GM12878 (cell line): ENCODE data around the gene AIFM3.

Experiments
- TF ChIP-seq, protein P1 (sequence below), 3 experiments: IDR thresholded peaks in 2 of 3; conservative IDR thresholded peaks in 1 of 3; 2 replicates each; pipeline ENCODE4 v1.5.1; 2011; ENCODE audit warnings: low read depth in 3 of 3, low read length in 3 of 3, mild to moderate bottlenecking in 3 of 3, control low read depth in 2 of 3, moderate library complexity in 2 of 3, inconsistent platforms in 1 of 3, mixed read lengths in 1 of 3; ENCODE audit not compliant: control insufficient read depth in 2 of 3, insufficient read depth in 1 of 3; ENCODE audit errors: extremely low read depth in 1 of 3
- TF ChIP-seq, protein P2 (sequence below): fragments of 450-650 bp; IDR thresholded peaks from 2 replicates; pipeline ENCODE4 v1.6.1; 2017; ENCODE audit warnings: antibody characterized with exemption, mild to moderate bottlenecking, moderate library complexity

DNA sequence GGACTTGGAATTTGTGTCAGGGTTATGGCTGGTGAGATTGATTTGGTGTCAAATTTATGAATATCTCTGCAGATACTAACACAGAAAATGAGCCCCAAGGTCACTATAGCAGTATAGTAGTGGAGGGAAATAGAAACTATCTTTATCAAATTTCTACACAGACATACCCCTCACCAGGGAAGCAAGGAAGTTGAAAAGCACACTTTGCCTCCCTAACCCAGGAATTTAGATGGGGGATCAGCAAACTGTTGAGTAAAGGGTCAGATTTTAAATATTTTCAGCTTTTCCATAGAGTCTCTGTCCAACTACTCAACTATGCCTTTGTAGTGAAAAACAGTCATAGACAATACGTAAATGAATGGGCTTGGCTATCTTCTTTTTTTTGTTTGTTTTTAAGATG is 37.1 kb upstream of the AIFM3 start:
- TF ChIP-seq, protein P1, sequence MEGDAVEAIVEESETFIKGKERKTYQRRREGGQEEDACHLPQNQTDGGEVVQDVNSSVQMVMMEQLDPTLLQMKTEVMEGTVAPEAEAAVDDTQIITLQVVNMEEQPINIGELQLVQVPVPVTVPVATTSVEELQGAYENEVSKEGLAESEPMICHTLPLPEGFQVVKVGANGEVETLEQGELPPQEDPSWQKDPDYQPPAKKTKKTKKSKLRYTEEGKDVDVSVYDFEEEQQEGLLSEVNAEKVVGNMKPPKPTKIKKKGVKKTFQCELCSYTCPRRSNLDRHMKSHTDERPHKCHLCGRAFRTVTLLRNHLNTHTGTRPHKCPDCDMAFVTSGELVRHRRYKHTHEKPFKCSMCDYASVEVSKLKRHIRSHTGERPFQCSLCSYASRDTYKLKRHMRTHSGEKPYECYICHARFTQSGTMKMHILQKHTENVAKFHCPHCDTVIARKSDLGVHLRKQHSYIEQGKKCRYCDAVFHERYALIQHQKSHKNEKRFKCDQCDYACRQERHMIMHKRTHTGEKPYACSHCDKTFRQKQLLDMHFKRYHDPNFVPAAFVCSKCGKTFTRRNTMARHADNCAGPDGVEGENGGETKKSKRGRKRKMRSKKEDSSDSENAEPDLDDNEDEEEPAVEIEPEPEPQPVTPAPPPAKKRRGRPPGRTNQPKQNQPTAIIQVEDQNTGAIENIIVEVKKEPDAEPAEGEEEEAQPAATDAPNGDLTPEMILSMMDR (IDR thresholded peaks at IDR 0.05 in 2 of 3, conservative IDR thresholded peaks at IDR 0.05 in 1 of 3; ENCODE audit: control insufficient read depth in 2 of 3, extremely low read depth in 1 of 3, insufficient read depth in 1 of 3, low read depth in 3 of 3, low read length in 3 of 3), result no peak
- TF ChIP-seq, protein P2, sequence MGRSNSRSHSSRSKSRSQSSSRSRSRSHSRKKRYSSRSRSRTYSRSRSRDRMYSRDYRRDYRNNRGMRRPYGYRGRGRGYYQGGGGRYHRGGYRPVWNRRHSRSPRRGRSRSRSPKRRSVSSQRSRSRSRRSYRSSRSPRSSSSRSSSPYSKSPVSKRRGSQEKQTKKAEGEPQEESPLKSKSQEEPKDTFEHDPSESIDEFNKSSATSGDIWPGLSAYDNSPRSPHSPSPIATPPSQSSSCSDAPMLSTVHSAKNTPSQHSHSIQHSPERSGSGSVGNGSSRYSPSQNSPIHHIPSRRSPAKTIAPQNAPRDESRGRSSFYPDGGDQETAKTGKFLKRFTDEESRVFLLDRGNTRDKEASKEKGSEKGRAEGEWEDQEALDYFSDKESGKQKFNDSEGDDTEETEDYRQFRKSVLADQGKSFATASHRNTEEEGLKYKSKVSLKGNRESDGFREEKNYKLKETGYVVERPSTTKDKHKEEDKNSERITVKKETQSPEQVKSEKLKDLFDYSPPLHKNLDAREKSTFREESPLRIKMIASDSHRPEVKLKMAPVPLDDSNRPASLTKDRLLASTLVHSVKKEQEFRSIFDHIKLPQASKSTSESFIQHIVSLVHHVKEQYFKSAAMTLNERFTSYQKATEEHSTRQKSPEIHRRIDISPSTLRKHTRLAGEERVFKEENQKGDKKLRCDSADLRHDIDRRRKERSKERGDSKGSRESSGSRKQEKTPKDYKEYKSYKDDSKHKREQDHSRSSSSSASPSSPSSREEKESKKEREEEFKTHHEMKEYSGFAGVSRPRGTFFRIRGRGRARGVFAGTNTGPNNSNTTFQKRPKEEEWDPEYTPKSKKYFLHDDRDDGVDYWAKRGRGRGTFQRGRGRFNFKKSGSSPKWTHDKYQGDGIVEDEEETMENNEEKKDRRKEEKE, result no peak
